Lower leg skin (tissue), 3 donors: ENCODE measurements around the gene GRB10.

Experiments
- POLR2A ChIP-seq, 2 donors: fragments of 450-650 bp; IDR thresholded peaks; one replicate each; pipeline ENCODE4 v1.6.1; 2016 to 2017; ENCODE audit warnings: antibody characterized with exemption in 2 of 2, mild to moderate bottlenecking in 1 of 2, moderate library complexity in 1 of 2
- TF ChIP-seq, protein P1 (sequence below), 3 donors: fragments of 450-650 bp; IDR thresholded peaks; one replicate each; pipeline ENCODE4 v1.5.1; 2016; ENCODE audit warnings: antibody characterized with exemption in 3 of 3, mild to moderate bottlenecking in 3 of 3, moderate library complexity in 2 of 3

DNA sequence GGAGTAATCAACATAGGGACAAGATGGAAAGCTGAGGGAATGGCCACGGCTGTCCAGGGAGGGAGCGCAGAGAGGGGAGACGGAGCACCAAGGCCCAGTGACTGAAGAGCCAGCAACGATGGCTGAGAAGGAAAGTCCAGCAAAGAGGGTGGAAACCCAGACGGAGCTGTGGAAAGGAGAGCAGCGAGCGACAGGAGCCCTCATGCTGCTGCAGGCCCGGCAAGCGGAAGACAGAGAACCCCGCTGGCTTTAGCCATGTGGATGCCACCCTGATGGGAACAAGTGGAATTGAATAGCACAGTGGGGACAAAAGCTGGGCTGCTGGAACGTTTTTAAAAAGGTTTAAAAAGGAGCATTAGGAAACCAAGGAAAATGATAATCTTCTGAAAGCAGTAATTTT lies 134.6 kb downstream of the GRB10 start:
- TF ChIP-seq, protein P1, sequence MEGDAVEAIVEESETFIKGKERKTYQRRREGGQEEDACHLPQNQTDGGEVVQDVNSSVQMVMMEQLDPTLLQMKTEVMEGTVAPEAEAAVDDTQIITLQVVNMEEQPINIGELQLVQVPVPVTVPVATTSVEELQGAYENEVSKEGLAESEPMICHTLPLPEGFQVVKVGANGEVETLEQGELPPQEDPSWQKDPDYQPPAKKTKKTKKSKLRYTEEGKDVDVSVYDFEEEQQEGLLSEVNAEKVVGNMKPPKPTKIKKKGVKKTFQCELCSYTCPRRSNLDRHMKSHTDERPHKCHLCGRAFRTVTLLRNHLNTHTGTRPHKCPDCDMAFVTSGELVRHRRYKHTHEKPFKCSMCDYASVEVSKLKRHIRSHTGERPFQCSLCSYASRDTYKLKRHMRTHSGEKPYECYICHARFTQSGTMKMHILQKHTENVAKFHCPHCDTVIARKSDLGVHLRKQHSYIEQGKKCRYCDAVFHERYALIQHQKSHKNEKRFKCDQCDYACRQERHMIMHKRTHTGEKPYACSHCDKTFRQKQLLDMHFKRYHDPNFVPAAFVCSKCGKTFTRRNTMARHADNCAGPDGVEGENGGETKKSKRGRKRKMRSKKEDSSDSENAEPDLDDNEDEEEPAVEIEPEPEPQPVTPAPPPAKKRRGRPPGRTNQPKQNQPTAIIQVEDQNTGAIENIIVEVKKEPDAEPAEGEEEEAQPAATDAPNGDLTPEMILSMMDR (IDR thresholded peaks at IDR 0.05): no peak
- TF ChIP-seq POLR2A (IDR thresholded peaks at IDR 0.05): no peak
